ENCODE results near the gene PNPLA2. TPM values are rescaled to one million over a fixed set of nuclear protein-coding genes. Genes with fewer than 3 reads are reported as not detected.

PNPLA2 gene
- polyA plus RNA-seq, 4 donors, result 49.8 to 83.4 (median 57.7) TPM

DNA sequence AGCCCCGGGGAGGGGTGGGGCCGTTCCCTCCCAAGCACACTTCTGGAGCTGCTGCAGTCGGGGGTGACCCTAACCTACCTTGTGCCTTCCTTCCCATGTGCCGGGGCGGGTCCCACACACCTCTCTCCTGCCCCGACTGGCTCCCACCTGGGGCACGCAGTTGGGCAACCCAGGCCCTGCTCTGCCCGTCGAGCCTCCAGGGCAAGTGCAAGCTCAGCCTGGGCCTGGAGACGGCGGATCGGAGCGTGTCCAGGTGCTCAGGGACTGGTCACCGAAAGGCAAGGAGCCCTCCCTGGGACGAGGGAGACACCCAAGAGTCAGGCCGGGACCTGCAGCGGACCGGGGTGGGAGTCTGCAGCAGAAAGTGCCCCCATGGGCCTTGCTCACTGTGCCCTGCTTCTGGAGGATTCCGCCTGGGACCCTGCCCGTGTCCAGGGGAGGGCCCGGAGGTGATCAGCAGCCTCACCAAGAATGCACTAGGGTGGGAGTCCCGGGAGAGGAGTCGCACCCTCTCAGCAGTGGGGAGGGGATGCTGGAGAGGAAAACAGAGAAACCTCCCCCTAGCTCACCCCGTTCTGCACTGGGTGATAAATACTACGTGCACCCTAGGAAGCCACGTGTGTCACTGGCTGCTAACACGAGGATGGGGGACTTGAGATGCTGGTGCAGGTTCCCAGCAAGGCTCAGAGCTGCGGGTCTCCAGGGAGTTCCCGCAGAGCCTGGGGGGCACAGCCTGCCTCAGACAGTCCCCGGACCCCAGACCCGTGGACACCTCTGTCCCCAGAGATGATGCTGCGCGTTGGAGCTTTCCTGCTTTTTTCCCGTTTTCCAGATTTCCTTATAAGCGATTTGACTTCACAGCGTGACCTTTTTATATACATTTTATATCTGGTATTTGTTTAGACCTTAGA lies 36.2 kb upstream of the PNPLA2 start:
- no peak for DNase-seq (ENCODE audit: low read depth in 4 of 4, low spot score in 3 of 4)

DNA sequence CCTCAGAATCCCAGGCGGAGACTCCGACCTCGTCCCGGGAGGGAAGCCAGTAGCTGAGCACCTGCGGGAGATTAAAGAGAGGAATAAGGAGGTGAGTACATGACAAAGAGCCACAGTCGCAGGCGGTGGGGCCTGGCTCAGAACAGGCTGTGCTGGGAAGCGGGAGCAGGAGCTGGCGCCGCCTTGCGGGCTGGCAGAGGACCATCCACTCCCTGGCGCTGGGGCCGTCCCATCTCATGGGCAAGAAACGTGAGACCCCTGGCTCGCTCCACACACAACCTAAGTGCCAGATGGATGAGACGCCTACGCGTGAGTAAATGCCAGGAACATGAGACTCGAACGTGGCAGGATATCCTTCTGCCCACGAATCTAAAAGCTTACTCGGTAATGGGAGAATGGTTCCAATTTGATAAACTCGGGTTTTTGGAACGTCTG lies 35.1 kb upstream of the PNPLA2 start:
- peak in 3 of 4 donors; percentile 43 to 70 (median 65) for DNase-seq (ENCODE audit: low read depth in 4 of 4, low spot score in 3 of 4)

DNA sequence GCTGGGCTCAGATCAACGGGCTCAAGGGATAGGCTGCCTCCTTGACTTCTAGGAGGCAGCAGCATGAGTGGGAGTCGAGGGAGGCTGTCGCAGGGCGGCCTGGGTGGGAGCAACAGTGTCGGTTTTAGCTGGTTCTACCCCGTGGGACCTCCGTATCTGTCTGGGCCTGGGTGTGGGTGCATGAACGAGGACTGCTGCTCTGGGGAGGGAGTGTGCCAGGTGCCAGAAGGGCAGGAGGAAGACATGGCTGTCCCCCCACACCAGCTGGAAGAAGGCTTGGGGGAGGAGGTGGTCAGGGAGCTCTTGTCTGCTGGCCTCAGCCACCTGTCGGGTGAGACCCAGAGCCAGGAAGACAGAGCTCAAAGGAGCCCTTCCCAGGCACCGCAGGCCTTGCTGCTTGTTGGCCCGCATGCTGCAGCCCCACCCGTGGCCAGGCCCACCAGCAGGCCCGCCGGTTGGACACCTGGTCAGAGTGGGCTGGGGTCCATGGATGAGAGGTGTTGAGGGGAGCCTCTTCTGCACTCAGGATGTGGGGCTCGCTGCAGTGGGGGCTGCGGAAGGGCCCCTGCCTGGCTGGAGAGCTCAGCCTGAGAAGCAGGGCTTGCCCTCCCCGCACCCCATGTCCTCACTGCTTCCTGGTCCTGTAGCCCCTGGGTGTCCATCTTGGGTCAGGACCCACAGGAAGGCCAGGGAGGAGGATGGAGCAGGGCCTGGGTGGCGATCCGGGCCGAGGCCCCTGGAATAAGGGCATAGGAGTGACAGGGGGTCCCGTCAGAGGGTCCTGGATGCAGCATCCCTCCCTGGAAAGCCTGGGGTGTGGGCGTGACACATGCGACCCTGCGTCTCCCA lies 32.3 kb upstream of the PNPLA2 start:
- DNase-seq (ENCODE audit: low read depth in 4 of 4, low spot score in 3 of 4), result no peak

DNA sequence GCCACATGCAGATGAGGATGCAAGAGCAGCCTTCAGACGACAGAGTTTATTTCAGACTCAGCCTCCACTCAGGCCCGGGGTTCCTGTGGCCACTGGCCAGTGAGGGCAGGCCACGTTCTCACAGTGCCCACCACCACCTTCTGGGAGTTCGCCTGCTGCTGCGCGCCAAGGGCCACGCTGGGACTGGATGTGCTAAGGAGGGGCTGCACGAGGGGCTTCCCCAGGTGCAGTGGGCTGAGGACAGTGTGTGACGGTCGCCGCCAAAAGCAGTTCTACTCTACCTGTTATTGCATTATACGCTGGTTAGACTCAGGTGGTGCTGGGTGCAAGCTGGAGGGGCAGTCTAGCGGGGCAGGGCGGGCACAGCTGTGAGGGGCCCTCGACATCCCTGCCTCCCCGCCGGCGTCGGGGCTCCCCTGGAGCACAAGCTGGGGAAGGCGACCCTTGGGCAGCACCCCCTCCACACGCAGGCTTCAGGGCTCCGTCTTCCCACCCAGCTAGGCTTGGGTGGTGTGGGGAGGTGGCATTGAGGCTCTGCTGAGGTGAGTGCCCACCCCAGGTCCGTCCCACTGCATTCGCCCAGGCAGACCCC lies 31.5 kb upstream of the PNPLA2 start:
- DNase-seq (ENCODE audit: low read depth in 4 of 4, low spot score in 3 of 4), result no peak

DNA sequence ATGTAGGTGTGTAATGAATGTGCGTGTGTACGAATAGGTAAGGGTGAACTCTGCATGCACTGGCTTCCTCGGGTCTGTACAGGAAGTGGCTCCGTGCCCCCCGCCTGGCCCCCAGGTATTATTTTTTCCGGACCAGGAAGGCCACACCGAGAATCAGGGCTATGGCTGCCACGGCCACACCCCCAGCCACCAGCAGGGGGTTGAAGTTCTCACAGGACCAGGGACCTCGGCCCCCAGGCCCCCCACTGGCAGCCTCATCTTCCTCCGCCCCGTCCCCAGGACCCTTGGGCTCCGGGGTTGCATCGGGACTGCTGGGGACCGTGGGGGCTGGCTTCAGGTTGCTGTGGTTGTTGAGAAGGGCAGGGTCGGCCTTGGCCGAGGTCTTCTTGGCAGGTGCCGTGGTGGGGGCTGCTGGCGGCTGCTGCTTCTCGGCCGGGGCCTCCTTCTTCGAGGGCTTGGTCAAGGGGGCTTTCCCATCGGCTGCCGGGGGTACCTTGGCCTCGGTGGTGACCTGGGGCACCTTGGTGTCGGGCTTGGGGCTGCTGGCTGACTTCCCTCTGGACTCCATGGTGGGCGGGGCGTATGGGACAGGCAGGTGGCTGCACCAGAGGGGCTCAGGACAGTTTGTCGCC lies 30.6 kb upstream of the PNPLA2 start:
- no peak for DNase-seq (ENCODE audit: low read depth in 4 of 4, low spot score in 3 of 4)

DNA sequence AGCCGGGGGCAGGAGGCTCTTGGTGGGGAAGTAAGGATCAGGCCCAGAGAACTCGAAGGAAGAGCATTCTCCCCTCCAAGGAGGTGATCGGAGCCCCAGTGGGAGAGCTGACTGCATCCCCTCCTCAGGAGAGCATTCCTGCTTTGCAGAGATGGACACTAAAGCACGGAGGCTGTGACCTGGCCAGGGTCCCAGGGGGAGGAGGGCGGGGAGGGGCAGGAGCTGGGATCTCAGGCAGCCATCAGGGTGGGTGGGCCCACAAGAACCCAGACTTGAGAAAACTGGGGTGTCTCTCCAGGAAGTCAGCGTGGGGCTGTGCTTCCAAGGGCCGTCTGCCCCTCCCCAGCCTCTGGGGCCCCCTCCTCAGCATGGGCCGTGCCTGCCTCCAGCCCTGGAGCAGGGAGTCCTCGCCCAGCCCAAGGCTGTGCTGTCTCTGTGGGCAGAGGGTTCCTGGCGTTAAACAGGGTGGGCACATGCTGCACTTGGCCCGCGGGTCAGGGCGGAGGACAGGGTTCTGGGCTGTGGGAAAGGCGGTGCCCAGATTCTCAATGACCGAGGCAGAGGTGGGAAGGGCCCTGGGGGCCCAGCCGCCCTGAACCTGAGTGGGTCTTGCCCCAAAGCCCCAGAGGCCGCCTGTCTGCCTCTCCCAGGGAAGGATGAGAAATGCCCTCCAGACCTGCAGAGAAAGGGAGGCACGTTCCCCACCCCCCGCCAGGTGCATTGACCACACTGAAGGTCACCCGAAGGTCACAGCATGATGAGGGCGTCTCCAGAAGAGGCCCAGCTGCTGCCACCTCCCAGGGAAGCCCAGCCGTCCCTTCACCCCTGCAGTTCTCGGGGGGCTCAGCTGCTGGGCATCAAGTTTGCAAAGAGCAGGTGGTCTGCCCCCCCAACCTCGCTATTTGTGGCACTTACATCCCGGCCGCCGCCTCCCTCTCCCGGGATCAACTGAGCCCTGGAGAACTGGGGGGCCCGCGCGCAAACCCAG lies 29.5 kb upstream of the PNPLA2 start:
- DNase-seq (ENCODE audit: low read depth in 4 of 4, low spot score in 3 of 4), result no peak

DNA sequence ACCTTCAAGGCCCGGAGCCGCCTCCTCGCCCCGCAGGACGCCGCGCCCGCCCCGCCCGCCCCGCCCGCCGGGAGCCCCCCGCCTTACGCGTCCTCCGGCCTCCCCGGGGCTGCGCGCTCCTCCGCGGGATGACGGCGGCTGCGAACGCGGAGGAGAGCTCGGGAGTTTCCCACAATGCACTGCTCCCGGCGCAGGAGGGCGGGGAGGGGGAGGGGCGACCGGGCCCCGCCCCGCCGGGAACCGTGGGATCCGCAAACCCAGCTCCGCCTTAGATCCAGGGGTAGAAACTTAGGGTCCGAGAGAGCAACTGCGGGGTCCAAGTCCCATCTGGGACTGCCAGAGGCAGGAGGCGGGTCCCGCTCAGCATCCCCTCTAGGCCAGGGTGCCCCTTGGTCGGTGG lies 28.8 kb upstream of the PNPLA2 start, which contains the start of gene CEND1:
Gene CEND1, minus strand, starts transcription at position 148 of the 400 bp plus-strand sequence. CDS start 1,514 bp downstream, outside the sequence.
- DNase-seq (ENCODE audit: low read depth in 4 of 4, low spot score in 3 of 4), result no peak

DNA sequence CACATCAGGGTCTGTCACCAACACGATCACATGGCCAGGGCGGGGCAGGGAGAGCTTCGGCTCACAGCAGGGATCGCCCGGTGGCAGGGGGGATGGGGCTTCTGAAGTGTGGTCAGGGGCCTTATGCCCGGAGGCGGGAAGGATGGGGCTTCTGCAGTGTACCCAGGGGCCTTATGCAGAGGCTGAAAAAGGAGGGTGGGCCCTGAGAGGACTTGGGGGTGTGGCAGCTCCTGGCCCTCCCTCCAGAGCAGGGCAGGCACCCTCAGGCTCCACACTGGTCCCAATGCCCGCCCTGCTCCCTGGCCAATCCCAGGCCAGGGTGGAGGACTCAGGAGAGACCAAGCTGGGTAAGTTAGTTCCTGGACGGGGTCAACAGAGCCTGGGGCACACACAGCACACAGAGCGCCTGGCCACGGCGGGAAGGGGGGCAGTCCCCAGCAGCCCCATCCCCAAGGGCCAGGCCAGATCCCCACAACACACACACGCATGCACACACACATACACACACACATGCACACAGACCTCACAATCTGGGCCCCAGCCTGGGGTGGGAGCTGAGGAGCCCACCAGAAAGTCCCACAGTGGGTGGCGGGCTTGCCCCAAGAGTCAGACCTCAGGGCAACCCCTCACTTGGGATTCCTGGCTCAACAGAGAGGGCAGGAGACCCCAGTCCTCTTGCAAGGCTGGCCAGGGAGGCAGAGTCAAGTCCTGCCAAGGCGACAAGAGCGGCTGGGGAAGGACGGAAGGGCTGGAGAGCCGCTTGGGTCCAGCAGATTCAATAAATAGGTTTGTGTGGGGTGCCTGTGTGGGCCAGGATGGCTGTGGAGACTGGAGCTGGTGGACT lies 27.8 kb upstream of the PNPLA2 start:
- no peak for DNase-seq (ENCODE audit: low read depth in 4 of 4, low spot score in 3 of 4)

DNA sequence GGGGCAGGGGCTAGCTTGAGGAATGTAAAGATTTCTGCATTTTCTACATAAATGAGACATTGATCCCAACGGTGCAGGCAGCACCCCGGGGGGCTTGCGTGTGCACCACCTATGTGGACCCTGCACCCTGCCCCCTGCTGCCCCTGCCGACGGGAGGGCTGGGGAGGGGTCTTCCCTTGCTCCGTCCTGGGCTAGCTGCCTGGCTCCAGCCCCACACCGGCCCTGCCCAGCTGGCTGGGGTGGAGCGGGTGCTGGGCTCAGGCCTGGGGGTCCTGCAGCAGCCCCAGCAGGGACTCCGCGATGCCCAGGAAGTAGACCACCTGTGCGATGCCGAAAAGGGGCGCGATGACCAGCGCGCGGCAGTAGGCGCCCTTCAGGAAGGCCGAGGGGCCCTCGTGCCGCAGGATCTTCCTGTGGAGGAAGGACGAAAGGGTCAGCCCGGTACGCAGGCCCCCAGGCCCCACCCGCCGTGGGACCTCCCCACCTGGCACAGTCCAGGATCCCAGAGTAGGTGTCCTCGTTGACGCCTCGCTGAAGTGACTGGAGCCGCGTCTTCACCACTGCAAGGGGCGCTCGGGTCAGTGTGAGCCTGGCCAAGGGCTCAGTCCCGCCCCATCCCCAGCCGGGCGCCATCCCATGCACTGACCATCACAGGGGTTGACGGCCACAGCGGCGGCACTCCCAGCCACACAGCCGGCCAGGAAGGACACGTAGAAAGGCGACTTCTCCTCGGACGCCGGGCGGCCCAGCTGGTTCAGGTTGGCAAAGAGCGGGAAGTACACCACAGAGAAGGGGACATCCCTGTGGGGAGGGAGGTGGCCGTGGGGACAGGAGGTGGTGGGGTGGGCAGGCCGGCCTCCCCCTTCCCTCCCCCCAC lies 26.8 kb upstream of the PNPLA2 start:
- no peak for DNase-seq (ENCODE audit: low read depth in 4 of 4, low spot score in 3 of 4)

DNA sequence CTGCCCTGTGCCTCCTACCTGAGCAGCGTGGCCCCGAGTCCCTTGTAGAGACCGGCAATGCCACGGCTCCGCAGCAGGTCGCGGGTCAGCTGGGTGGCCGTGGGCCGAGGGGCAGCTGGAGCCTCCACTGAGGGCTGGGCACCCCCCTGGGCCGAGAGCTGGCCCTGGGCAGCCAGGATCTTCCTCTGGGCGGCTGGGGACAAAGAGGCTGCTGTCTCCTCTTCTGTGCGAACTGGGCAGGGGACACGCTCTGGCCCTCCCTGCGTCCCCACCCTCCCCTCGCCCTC lies 26.2 kb upstream of the PNPLA2 start:
- no peak for DNase-seq (ENCODE audit: low read depth in 4 of 4, low spot score in 3 of 4)

DNA sequence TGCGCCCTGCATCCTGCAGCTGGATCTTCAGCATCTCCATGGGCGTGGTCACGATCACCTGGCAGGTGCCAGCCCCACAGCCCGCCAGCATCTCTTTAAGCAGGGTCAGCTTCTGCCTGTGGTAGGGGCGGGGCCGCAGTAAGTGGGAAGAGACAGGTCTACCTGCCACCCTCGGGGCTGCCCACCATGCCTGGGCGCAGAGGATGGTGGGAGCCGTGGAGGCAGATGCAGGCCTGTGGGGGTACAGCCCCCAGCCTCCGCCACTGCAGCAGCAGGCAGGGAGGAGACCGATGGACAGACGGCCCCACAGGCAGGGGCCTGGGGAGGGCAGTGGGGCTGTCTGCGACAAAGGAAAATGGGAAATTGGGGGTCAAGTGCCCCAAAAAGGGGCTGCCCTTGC lies 25.8 kb upstream of the PNPLA2 start:
- no peak for DNase-seq (ENCODE audit: low read depth in 4 of 4, low spot score in 3 of 4)

DNA sequence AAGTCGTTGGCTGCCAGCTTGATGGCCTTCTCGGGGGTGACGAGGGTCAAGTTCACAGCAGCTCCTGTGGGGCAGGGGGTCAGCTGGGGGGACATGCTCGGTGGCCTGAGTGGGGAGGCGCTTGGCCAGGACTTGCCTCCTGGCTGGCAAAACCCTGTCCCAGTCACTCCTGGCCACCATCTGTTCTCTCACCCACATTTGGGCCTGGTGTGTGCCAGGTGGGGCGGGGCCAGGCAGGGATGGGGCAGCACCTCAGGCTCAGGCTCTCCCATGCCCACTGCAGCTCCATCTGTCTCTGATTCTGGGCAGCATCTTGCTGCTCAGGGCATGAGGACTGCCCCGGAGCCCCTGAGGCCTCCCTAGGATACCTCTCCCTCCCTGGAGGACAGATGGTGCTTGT lies 25.2 kb upstream of the PNPLA2 start:
- no peak for DNase-seq (ENCODE audit: low read depth in 4 of 4, low spot score in 3 of 4)

DNA sequence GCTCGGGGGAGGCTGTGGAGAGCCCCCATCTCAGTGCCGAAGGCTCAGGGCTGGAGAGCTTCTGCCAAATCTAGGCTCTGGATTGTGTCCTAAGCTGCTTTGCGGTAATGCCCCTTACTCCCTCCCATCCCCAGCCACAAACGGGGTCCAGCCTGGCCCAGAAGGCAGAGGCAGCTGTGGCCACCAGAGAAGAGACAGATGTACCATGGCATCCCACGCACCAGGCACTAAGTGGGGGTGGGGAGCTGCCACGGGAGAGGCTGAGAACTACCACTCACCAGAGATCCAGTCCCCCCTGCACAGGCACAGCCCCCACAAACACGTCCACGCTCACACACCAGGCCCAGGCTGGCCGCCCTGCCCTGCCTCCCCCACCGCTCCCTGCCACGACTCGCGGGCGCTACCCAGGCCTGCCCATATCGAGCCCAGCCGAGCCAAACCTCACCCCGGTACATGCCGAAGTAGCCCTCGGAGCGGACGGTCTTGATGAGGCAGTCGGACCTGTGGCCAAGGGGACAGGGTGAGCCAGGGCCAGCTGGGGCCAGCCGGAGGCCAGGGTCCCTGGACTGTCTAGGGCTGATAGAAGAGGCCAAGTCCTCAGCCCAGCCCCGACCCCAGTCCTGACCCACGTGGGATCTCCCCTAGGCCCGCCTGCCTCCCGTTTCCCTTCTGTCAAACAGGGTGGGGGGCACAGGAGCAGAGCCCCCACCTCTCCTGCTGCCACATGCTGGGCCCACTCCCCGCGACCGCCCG lies 24.5 kb upstream of the PNPLA2 start:
- DNase-seq (ENCODE audit: low read depth in 4 of 4, low spot score in 3 of 4), result no peak

DNA sequence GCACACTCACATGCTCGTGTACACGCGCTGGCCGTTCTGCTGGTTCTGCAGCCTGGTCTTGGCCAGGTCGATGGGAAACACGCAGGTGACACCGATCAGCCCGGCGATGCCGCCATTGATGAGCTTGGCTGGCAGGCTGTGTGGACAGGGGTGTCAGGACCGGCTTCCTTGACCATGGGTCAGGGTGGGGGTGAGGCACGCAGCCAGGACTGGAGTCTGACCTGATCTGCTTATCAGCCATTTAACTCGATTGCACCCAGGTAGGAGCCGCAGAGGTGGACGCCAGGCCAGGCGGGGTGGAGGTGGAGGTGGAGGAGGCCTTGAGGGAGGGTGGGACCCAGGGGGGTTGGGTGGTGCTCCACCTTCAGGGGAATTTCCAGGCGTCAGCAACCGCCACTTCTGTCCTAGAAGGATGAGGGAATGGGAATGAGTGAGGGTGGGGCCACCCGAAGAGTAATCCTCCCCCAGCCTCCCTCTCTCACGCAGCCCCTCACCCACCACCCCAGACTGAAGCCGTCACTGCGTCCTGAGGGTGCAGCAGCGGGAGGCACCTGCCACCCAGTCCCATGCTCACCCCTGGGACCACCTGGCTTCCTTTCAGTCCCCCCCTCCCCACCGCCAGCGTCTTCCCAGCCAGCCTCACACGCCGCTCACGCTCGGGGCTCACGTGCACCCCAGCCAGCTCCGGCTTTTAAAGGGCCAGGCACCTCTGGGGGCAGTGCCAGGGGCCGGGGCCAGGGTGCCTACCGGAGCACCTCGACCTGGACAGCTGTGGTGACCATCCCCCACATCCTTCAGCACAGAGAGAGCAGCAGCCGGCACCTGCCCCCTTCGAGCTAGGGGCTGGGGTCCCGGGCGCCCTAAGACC lies 23.7 kb upstream of the PNPLA2 start:
- no peak for DNase-seq (ENCODE audit: low read depth in 4 of 4, low spot score in 3 of 4)

DNA sequence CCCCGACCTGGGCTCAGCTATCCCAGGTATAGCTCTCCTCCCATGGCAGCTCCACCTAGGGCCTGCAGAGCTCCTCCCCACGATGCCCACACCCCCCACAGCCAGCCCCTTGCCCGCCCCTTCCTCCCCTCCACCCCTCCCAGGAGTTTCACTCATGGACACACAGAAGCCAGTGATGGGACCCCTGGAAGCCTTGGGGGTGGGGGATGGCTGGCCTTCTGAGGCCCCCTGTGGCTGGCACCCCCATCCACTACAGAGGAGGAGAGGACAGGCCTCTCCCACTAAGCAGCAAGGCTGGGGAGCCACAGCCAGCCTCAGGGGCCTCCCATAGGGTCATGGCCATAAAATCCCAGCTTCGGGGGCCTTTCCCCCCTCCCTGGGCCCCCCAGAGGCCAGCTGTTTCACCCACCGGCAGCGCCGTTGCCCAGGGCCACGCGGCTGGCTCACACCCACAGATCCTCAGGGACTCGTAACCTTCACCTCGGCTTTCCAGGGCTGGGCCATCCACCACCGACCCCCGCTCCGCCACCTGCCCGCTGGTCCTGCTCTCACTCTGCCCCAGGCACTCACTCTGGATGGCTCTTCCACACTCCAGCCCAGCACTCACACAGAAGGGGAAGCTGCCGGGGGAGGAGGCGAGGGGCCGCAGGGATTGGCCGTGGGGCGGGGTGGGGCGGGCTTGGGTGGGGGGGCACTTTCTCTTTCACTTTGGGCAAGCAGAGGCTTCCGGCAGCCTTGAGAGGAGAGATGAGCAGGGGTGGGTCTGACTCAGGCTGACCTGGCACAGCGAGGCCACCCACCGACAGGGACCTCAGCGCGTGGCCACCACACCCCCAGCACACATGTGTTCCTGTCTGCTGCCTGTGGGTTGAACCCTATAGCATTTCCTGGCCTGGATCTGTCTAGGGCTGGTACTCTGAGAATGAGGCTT lies 22.8 kb upstream of the PNPLA2 start:
- no peak for DNase-seq (ENCODE audit: low read depth in 4 of 4, low spot score in 3 of 4)

Data from right renal pelvis (tissue), 4 donors.